Activated CD8-positive, alpha-beta T cell treated with anti-CD3 and anti-CD28 coated beads for 36 hours (primary cell): ENCODE data around the gene EPHA3. TPM values are rescaled to one million over a fixed set of nuclear protein-coding genes. Genes with fewer than 3 reads are reported as not detected.

Experiments used
- ATAC-seq: fragments of 200-7000 bp; cut with Tn5 transposase; one replicate; pipeline ENCODE4 v1.10.0; 2021; ENCODE audit warnings: mild to moderate bottlenecking, moderate library complexity
- CTCF ChIA-PET: fragments of 350-600 bp; sonication (Branson Sonifier 250); formaldehyde crosslinking; loops from one replicate; lab custom pipeline; 2021; ENCODE audit warnings: antibody characterized with exemption; lab: Charles Lee
- POLR2A ChIA-PET: fragments of 350-600 bp; sonication (Branson Sonifier 250); formaldehyde crosslinking; loops from one replicate; lab custom pipeline; 2021; ENCODE audit warnings: antibody characterized with exemption; lab: Charles Lee
- DNase-seq: peaks from one replicate; pipeline ENCODE4 v3.0.0-alpha.2; 2020
- H3K27ac Mint-ChIP-seq: one replicate; pipeline ENCODE4 v1.8.0; 2021; ENCODE audit warnings: mild to moderate bottlenecking, mixed read lengths
- H3K27me3 Mint-ChIP-seq: one replicate; pipeline ENCODE4 v1.8.0; 2021; ENCODE audit warnings: mixed read lengths
- H3K36me3 Mint-ChIP-seq: one replicate; pipeline ENCODE4 v1.8.0; 2021; ENCODE audit warnings: low read depth, mixed read lengths
- H3K4me1 Mint-ChIP-seq: one replicate; pipeline ENCODE4 v1.8.0; 2021; ENCODE audit warnings: low read depth, mixed read lengths
- H3K4me3 Mint-ChIP-seq: one replicate; pipeline ENCODE4 v1.8.0; 2021; ENCODE audit warnings: mild to moderate bottlenecking, moderate library complexity, mixed read lengths
- H3K9me3 Mint-ChIP-seq: one replicate; pipeline ENCODE4 v1.8.0; 2021; ENCODE audit warnings: mixed read lengths
- CTCF ChIP-seq: fragments of 200-600 bp; IDR thresholded peaks from one replicate; pipeline ENCODE4 v1.8.0; 2022; ENCODE audit warnings: antibody characterized with exemption, mild to moderate bottlenecking
- intact Hi-C: fragments of 100-400 bp; cut with micrococcal nuclease; formaldehyde crosslinking; loops from one replicate; pipeline ENCODE4 v1.10.0; 2022
- total RNA-seq, 2 experiments: library from RNA; stranded (reverse); gene quantifications; one replicate each; pipeline ENCODE4 v1.2.3, GENCODE V29; 2021

Gene EPHA3
- total RNA-seq, 2 experiments from 2014 or later, result not detected

GRCh38 chr3:89217148-89217685 is 109.8 kb downstream of the EPHA3 start:
- no peak overlapping the region for H3K27ac Mint-ChIP-seq
- ATAC-seq (no peak), DNase-seq (no peak)
- H3K27me3 Mint-ChIP-seq, result no peaks in the 10 kb centered on the region
- no peaks in the 10 kb centered on the region for H3K4me1 Mint-ChIP-seq
- H3K9me3 Mint-ChIP-seq, result peaks cover 7% of the 10 kb centered on the region
- CTCF ChIA-PET, result no interaction called here
- POLR2A ChIA-PET, result no interaction called here
- no peaks in the 10 kb centered on the region for H3K36me3 Mint-ChIP-seq
- no peak overlapping the region for H3K4me3 Mint-ChIP-seq
- no peak for TF ChIP-seq CTCF
- intact Hi-C loops, result no loop called here

- Mint-ChIP-seq H3K4me3 (no peak overlapping the region), H3K36me3 (no peaks in the 10 kb centered on the region), H3K4me1 (no peaks in the 10 kb centered on the region), H3K27ac (no peak overlapping the region), H3K27me3 (no peaks in the 10 kb centered on the region), H3K9me3 (peaks cover 7% of the 10 kb centered on the region)
- POLR2A ChIA-PET, result no interaction called here
- CTCF ChIA-PET, result no interaction called here
- intact Hi-C loops, result no loop called here
- TF ChIP-seq CTCF, result no peak
- no peak for ATAC-seq
- no peak for DNase-seq
Measured at GRCh38 chr3:89221924-89222323, 114.5 kb downstream of the EPHA3 start.

GRCh38 chr3:89223188-89223587 is 115.8 kb downstream of the EPHA3 start:
- POLR2A ChIA-PET, result no interaction called here

GRCh38 chr3:89227218-89227617 is 119.8 kb downstream of the EPHA3 start:
- Mint-ChIP-seq H3K36me3 (no peaks in the 10 kb centered on the region), H3K27ac (no peak overlapping the region), H3K9me3 (peaks cover 2% of the 10 kb centered on the region), H3K4me1 (no peaks in the 10 kb centered on the region), H3K4me3 (no peak overlapping the region), H3K27me3 (no peaks in the 10 kb centered on the region)
- no peak for DNase-seq
- intact Hi-C loops, result no loop called here
- ChIA-PET CTCF (interaction anchor here (0.6 kb wide), 1 partner anchor 976 kb away, joined by 3 read pairs; no protein-coding TSS in a partner anchor), POLR2A (no interaction called here)
- no peak for TF ChIP-seq CTCF
- ATAC-seq, result no peak

More at GRCh38 chr3:89223188-89223587, 115.8 kb downstream of the EPHA3 start:
- no peak for DNase-seq
- Mint-ChIP-seq H3K4me1 (no peaks in the 10 kb centered on the region), H3K36me3 (no peaks in the 10 kb centered on the region), H3K4me3 (no peak overlapping the region), H3K27me3 (no peaks in the 10 kb centered on the region), H3K9me3 (peaks cover 7% of the 10 kb centered on the region), H3K27ac (no peak overlapping the region)
- ATAC-seq, result no peak
- intact Hi-C loops, result no loop called here
- no peak for TF ChIP-seq CTCF
- CTCF ChIA-PET, result no interaction called here

GRCh38 chr3:89227634-89228033 is 120.2 kb downstream of the EPHA3 start:
- DNase-seq, result no peak
- no peak for ATAC-seq
- H3K4me3 Mint-ChIP-seq, result no peak overlapping the region
- ChIA-PET CTCF (interaction anchor here (0.6 kb wide), 1 partner anchor 976 kb away, joined by 3 read pairs; no protein-coding TSS in a partner anchor), POLR2A (no interaction called here)
- no peaks in the 10 kb centered on the region for H3K4me1 Mint-ChIP-seq
- H3K9me3 Mint-ChIP-seq, result peaks cover 2% of the 10 kb centered on the region
- intact Hi-C loops, result no loop called here
- no peaks in the 10 kb centered on the region for H3K36me3 Mint-ChIP-seq
- H3K27ac Mint-ChIP-seq, result no peak overlapping the region
- H3K27me3 Mint-ChIP-seq, result no peaks in the 10 kb centered on the region
- no peak for TF ChIP-seq CTCF
